A549 (cell line): ENCODE results near the gene PCNX1.

Source experiments
- EP300 ChIP-seq, 2 experiments: fragments of >200 bp; sonication (Bioruptor Twin); formaldehyde crosslinking; IDR thresholded peaks; 2 replicates in 1 of 2; 3 replicates in 1 of 2; pipeline ENCODE4 v1.6.1; 2016 to 2017
- HMGXB4 ChIP-seq: fragments of 250-450 bp; sonication (Bioruptor Pico); IDR thresholded peaks from 2 replicates; pipeline ENCODE4 v1.5.0; 2021; ENCODE audit warnings: mild to moderate bottlenecking, moderate library complexity, borderline replicate concordance
- JUNB ChIP-seq: fragments of >200 bp; sonication (Bioruptor Twin); formaldehyde crosslinking; IDR thresholded peaks from 2 replicates; pipeline ENCODE4 v1.6.1; 2016
- MAFK ChIP-seq: fragments of 450-650 bp; IDR thresholded peaks from 2 replicates; pipeline ENCODE4 v1.6.1; 2014; ENCODE audit not compliant: partially characterized antibody
- RARB ChIP-seq: fragments of 250-450 bp; sonication (Bioruptor Pico); IDR thresholded peaks from 2 replicates; pipeline ENCODE4 v1.8.0; 2021; ENCODE audit warnings: mild to moderate bottlenecking, moderate library complexity
- SMC3 ChIP-seq: fragments of >200 bp; sonication (Bioruptor Twin); formaldehyde crosslinking; IDR thresholded peaks from 3 replicates; pipeline ENCODE4 v1.6.1; 2018; ENCODE audit warnings: inconsistent platforms

DNA sequence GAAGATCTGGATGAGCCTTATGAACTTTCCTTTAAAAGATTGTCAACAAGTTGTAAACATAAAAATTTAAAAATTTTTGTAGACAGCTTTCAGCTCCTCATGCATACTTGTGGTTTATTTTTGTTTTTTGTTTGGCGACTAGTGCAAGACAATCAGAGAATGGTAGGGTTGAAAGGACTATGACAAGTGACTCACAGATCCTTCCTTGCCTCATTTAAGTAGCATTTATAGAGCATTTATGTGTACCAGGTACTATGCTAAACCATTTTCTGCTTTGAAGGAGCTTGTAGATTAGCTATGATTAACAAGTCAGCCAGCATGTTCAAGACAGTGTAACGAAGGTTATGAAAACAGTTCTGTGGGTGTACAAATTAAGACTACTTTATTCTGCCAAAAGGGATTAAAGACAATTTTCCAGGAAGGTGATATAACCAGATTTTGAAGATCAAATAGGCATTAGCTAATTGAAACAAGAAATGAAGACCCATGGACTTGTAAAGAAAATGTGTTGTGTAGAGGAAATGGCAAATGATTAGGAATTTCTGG is 122.0 kb downstream of the PCNX1 start:
- TF ChIP-seq EP300 (IDR thresholded peaks at IDR 0.05) = no peak
- no peak for TF ChIP-seq JUNB
- no peak for TF ChIP-seq HMGXB4 (CRISPR knock-in tag)
- TF ChIP-seq MAFK = no peak
- TF ChIP-seq RARB = no peak
- TF ChIP-seq SMC3 = no peak
